ENCODE data around the gene FGD2.

- no peak for TF ChIP-seq EZH2phosphoT487 (IDR thresholded peaks at IDR 0.05; ENCODE audit: unreplicated experiment)
- no peak for TF ChIP-seq CREB1 (CRISPR knock-in tag; IDR thresholded peaks at IDR 0.05; ENCODE audit: low read depth)
- TF ChIP-seq CTCF (conservative IDR thresholded peaks at IDR 0.05; ENCODE audit: low read depth in 2 of 2): no peak
Measured at GRCh38 chr6:36976007-36976264, 29.5 kb upstream of the FGD2 start.
